ENCODE results near the gene DNAJC9.

DNAJC9 gene

GRCh38 chr10:73246646-73247508, at the start of gene DNAJC9:
TSS of gene DNAJC9 (minus strand) at chr10:73247255. CDS start at chr10:73247189, 66 bp downstream.
- Histone ChIP-seq H3K36me3 (ENCODE audit: control insufficient read depth in 2 of 2, insufficient read depth in 2 of 2, low read length in 2 of 2) (peaks cover 5 to 30% of the 10 kb centered on the region in 2 donors), H3K9me3 (ENCODE audit: control insufficient read depth in 2 of 2, low read length in 2 of 2) (no peaks in the 10 kb centered on the region), H3K4me3 (ENCODE audit: low read length in 2 of 2) (peak within 1 kb of the TSS; percentile 88 to 90), H3K4me1 (ENCODE audit: control insufficient read depth, insufficient read depth, low read length) (peaks cover 17% of the 10 kb centered on the region), H3K9ac (ENCODE audit: low read length in 2 of 2) (peak within 1 kb of the TSS; percentile 77 to 84), H3K27ac (ENCODE audit: low read length) (peak within 1 kb of the TSS; percentile 69), H3K27me3 (ENCODE audit: control insufficient read depth in 1 of 2, insufficient read depth in 2 of 2, low read length in 2 of 2) (no peaks in the 10 kb centered on the region)

- Histone ChIP-seq H3K36me3 (ENCODE audit: control insufficient read depth in 2 of 2, insufficient read depth in 2 of 2, low read length in 2 of 2) (no peaks in the 10 kb centered on the region), H3K9ac (ENCODE audit: low read length in 2 of 2) (no peak overlapping the region), H3K4me3 (ENCODE audit: low read length in 2 of 2) (no peak overlapping the region), H3K9me3 (ENCODE audit: control insufficient read depth in 2 of 2, low read length in 2 of 2) (no peaks in the 10 kb centered on the region), H3K27ac (ENCODE audit: low read length) (no peak overlapping the region), H3K4me1 (ENCODE audit: control insufficient read depth, insufficient read depth, low read length) (no peaks in the 10 kb centered on the region), H3K27me3 (ENCODE audit: control insufficient read depth in 1 of 2, insufficient read depth in 2 of 2, low read length in 2 of 2) (no peaks in the 10 kb centered on the region)
These were observed 46.4 kb upstream of the DNAJC9 start for GRCh38 chr10:73293461-73293860.

- no peak overlapping the region for H3K9ac ChIP-seq (ENCODE audit: low read length in 2 of 2)
- no peak overlapping the region for H3K27ac ChIP-seq (ENCODE audit: low read length)
- no peaks in the 10 kb centered on the region for H3K36me3 ChIP-seq (ENCODE audit: control insufficient read depth in 2 of 2, insufficient read depth in 2 of 2, low read length in 2 of 2)
- no peaks in the 10 kb centered on the region for H3K27me3 ChIP-seq (ENCODE audit: control insufficient read depth in 1 of 2, insufficient read depth in 2 of 2, low read length in 2 of 2)
- no peaks in the 10 kb centered on the region for H3K4me1 ChIP-seq (ENCODE audit: control insufficient read depth, insufficient read depth, low read length)
- no peaks in the 10 kb centered on the region for H3K9me3 ChIP-seq (ENCODE audit: control insufficient read depth in 2 of 2, low read length in 2 of 2)
- no peak overlapping the region for H3K4me3 ChIP-seq (ENCODE audit: low read length in 2 of 2)
These were observed 42.9 kb upstream of the DNAJC9 start for GRCh38 chr10:73289958-73290357.

- Histone ChIP-seq H3K4me3 (ENCODE audit: low read length in 2 of 2) (no peak overlapping the region), H3K9ac (ENCODE audit: low read length in 2 of 2) (no peak overlapping the region), H3K27me3 (ENCODE audit: control insufficient read depth in 1 of 2, insufficient read depth in 2 of 2, low read length in 2 of 2) (no peaks in the 10 kb centered on the region), H3K36me3 (ENCODE audit: control insufficient read depth in 2 of 2, insufficient read depth in 2 of 2, low read length in 2 of 2) (no peaks in the 10 kb centered on the region), H3K27ac (ENCODE audit: low read length) (no peak overlapping the region), H3K9me3 (ENCODE audit: control insufficient read depth in 2 of 2, low read length in 2 of 2) (no peaks in the 10 kb centered on the region), H3K4me1 (ENCODE audit: control insufficient read depth, insufficient read depth, low read length) (no peaks in the 10 kb centered on the region)
These were observed 40.4 kb upstream of the DNAJC9 start for GRCh38 chr10:73287441-73287840.

GRCh38 chr10:73281097-73281496, 34.0 kb upstream of the DNAJC9 start:
- no peak overlapping the region for H3K4me3 ChIP-seq (ENCODE audit: low read length in 2 of 2)
- H3K36me3 ChIP-seq (ENCODE audit: control insufficient read depth in 2 of 2, insufficient read depth in 2 of 2, low read length in 2 of 2): no peaks in the 10 kb centered on the region

GRCh38 chr10:73264423-73264822, 17.4 kb upstream of the DNAJC9 start:
- Histone ChIP-seq H3K4me3 (ENCODE audit: low read length in 2 of 2) (no peak overlapping the region), H3K36me3 (ENCODE audit: control insufficient read depth in 2 of 2, insufficient read depth in 2 of 2, low read length in 2 of 2) (no peaks in the 10 kb centered on the region), H3K9ac (ENCODE audit: low read length in 2 of 2) (no peak overlapping the region)

More at GRCh38 chr10:73281097-73281496, 34.0 kb upstream of the DNAJC9 start:
- no peak overlapping the region for H3K9ac ChIP-seq (ENCODE audit: low read length in 2 of 2)
- no peaks in the 10 kb centered on the region for H3K9me3 ChIP-seq (ENCODE audit: control insufficient read depth in 2 of 2, low read length in 2 of 2)
- no peaks in the 10 kb centered on the region for H3K27me3 ChIP-seq (ENCODE audit: control insufficient read depth in 1 of 2, insufficient read depth in 2 of 2, low read length in 2 of 2)
- no peaks in the 10 kb centered on the region for H3K4me1 ChIP-seq (ENCODE audit: control insufficient read depth, insufficient read depth, low read length)
- no peak overlapping the region for H3K27ac ChIP-seq (ENCODE audit: low read length)

GRCh38 chr10:73263693-73264347, 16.8 kb upstream of the DNAJC9 start:
- no peaks in the 10 kb centered on the region for H3K36me3 ChIP-seq (ENCODE audit: control insufficient read depth in 2 of 2, insufficient read depth in 2 of 2, low read length in 2 of 2)
- no peak overlapping the region for H3K9ac ChIP-seq (ENCODE audit: low read length in 2 of 2)
- no peaks in the 10 kb centered on the region for H3K27me3 ChIP-seq (ENCODE audit: control insufficient read depth in 1 of 2, insufficient read depth in 2 of 2, low read length in 2 of 2)
- H3K27ac ChIP-seq (ENCODE audit: low read length): no peak overlapping the region
- H3K9me3 ChIP-seq (ENCODE audit: control insufficient read depth in 2 of 2, low read length in 2 of 2): no peaks in the 10 kb centered on the region
- no peaks in the 10 kb centered on the region for H3K4me1 ChIP-seq (ENCODE audit: control insufficient read depth, insufficient read depth, low read length)
- no peak overlapping the region for H3K4me3 ChIP-seq (ENCODE audit: low read length in 2 of 2)

More at GRCh38 chr10:73264423-73264822, 17.4 kb upstream of the DNAJC9 start:
- H3K27ac ChIP-seq (ENCODE audit: low read length): no peak overlapping the region
- H3K9me3 ChIP-seq (ENCODE audit: control insufficient read depth in 2 of 2, low read length in 2 of 2): no peaks in the 10 kb centered on the region
- H3K27me3 ChIP-seq (ENCODE audit: control insufficient read depth in 1 of 2, insufficient read depth in 2 of 2, low read length in 2 of 2): no peaks in the 10 kb centered on the region
- no peaks in the 10 kb centered on the region for H3K4me1 ChIP-seq (ENCODE audit: control insufficient read depth, insufficient read depth, low read length)

GRCh38 chr10:73262880-73263555, 16.0 kb upstream of the DNAJC9 start:
- no peaks in the 10 kb centered on the region for H3K36me3 ChIP-seq (ENCODE audit: control insufficient read depth in 2 of 2, insufficient read depth in 2 of 2, low read length in 2 of 2)
- no peaks in the 10 kb centered on the region for H3K9me3 ChIP-seq (ENCODE audit: control insufficient read depth in 2 of 2, low read length in 2 of 2)
- no peak overlapping the region for H3K4me3 ChIP-seq (ENCODE audit: low read length in 2 of 2)
- no peak overlapping the region for H3K9ac ChIP-seq (ENCODE audit: low read length in 2 of 2)
- no peaks in the 10 kb centered on the region for H3K4me1 ChIP-seq (ENCODE audit: control insufficient read depth, insufficient read depth, low read length)
- no peak overlapping the region for H3K27ac ChIP-seq (ENCODE audit: low read length)
- no peaks in the 10 kb centered on the region for H3K27me3 ChIP-seq (ENCODE audit: control insufficient read depth in 1 of 2, insufficient read depth in 2 of 2, low read length in 2 of 2)

- H3K27ac ChIP-seq (ENCODE audit: low read length): no peak overlapping the region
- H3K9ac ChIP-seq (ENCODE audit: low read length in 2 of 2): no peak overlapping the region
- H3K27me3 ChIP-seq (ENCODE audit: control insufficient read depth in 1 of 2, insufficient read depth in 2 of 2, low read length in 2 of 2): no peaks in the 10 kb centered on the region
- no peaks in the 10 kb centered on the region for H3K4me1 ChIP-seq (ENCODE audit: control insufficient read depth, insufficient read depth, low read length)
- H3K36me3 ChIP-seq (ENCODE audit: control insufficient read depth in 2 of 2, insufficient read depth in 2 of 2, low read length in 2 of 2): no peaks in the 10 kb centered on the region
- H3K9me3 ChIP-seq (ENCODE audit: control insufficient read depth in 2 of 2, low read length in 2 of 2): no peaks in the 10 kb centered on the region
- no peak overlapping the region for H3K4me3 ChIP-seq (ENCODE audit: low read length in 2 of 2)
These were observed 15.2 kb upstream of the DNAJC9 start for GRCh38 chr10:73262105-73262730.

GRCh38 chr10:73261362-73261995, 14.4 kb upstream of the DNAJC9 start:
- H3K27me3 ChIP-seq (ENCODE audit: control insufficient read depth in 1 of 2, insufficient read depth in 2 of 2, low read length in 2 of 2): no peaks in the 10 kb centered on the region

More at GRCh38 chr10:73261362-73261995, 14.4 kb upstream of the DNAJC9 start:
- Histone ChIP-seq H3K4me1 (ENCODE audit: control insufficient read depth, insufficient read depth, low read length) (no peaks in the 10 kb centered on the region), H3K36me3 (ENCODE audit: control insufficient read depth in 2 of 2, insufficient read depth in 2 of 2, low read length in 2 of 2) (no peaks in the 10 kb centered on the region), H3K4me3 (ENCODE audit: low read length in 2 of 2) (no peak overlapping the region), H3K27ac (ENCODE audit: low read length) (no peak overlapping the region), H3K9ac (ENCODE audit: low read length in 2 of 2) (no peak overlapping the region), H3K9me3 (ENCODE audit: control insufficient read depth in 2 of 2, low read length in 2 of 2) (no peaks in the 10 kb centered on the region)

Measured in stomach smooth muscle (tissue), 2 donors.